ENCODE results near the gene EPB41L1.

EPB41L1 gene

DNA sequence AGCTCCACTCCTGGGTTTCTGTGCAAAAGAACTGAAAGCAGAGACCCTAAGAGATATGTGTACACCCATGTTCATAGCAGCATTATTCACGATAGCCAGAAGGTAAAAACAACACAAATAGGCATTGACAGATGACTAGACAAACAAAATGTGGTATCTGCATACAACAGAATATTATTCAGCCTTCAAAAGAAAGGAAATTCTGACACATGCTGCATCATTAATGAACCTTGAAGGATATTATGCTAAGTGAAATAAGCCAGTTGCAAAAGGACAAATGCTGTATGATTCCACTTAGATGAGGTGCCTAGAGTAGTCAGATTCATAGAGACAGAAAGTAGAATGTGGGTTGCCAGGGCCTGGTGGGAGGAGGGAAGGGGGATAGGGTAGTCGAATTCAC lies 99.5 kb downstream of the EPB41L1 start:
- no peak overlapping the region for H3K4me3 ChIP-seq (ENCODE audit: low read length)
- TF ChIP-seq, protein P1, sequence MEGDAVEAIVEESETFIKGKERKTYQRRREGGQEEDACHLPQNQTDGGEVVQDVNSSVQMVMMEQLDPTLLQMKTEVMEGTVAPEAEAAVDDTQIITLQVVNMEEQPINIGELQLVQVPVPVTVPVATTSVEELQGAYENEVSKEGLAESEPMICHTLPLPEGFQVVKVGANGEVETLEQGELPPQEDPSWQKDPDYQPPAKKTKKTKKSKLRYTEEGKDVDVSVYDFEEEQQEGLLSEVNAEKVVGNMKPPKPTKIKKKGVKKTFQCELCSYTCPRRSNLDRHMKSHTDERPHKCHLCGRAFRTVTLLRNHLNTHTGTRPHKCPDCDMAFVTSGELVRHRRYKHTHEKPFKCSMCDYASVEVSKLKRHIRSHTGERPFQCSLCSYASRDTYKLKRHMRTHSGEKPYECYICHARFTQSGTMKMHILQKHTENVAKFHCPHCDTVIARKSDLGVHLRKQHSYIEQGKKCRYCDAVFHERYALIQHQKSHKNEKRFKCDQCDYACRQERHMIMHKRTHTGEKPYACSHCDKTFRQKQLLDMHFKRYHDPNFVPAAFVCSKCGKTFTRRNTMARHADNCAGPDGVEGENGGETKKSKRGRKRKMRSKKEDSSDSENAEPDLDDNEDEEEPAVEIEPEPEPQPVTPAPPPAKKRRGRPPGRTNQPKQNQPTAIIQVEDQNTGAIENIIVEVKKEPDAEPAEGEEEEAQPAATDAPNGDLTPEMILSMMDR (conservative IDR thresholded peaks at IDR 0.05; ENCODE audit: low read depth, low read length) = no peak
- no peak for DNase-seq (ENCODE audit: low read depth)

DNA sequence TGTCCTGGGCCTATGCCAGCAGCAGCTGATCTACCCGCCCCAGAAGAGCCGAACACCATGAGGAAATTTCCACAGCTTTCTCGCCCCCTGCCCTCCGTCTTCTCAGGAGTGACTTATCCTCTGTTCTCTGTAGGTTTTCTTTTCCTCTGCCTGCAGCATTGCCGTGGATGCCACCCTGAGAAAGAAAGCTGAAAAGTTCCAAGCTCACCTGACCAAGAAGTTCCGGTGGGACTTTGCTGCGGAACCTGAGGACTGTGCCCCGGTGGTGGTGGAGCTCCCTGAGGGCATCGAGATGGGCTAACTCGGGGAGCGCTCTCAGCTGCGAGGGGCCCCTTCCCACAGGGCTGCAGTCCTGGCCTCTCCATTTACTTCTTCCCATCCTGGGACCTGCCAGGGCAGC lies 100.9 kb downstream of the EPB41L1 start:
- no peak overlapping the region for H3K4me3 ChIP-seq (ENCODE audit: low read length)
- TF ChIP-seq, protein P1 (conservative IDR thresholded peaks at IDR 0.05; ENCODE audit: low read depth, low read length) = no peak
- no peak for DNase-seq (ENCODE audit: low read depth)

DNA sequence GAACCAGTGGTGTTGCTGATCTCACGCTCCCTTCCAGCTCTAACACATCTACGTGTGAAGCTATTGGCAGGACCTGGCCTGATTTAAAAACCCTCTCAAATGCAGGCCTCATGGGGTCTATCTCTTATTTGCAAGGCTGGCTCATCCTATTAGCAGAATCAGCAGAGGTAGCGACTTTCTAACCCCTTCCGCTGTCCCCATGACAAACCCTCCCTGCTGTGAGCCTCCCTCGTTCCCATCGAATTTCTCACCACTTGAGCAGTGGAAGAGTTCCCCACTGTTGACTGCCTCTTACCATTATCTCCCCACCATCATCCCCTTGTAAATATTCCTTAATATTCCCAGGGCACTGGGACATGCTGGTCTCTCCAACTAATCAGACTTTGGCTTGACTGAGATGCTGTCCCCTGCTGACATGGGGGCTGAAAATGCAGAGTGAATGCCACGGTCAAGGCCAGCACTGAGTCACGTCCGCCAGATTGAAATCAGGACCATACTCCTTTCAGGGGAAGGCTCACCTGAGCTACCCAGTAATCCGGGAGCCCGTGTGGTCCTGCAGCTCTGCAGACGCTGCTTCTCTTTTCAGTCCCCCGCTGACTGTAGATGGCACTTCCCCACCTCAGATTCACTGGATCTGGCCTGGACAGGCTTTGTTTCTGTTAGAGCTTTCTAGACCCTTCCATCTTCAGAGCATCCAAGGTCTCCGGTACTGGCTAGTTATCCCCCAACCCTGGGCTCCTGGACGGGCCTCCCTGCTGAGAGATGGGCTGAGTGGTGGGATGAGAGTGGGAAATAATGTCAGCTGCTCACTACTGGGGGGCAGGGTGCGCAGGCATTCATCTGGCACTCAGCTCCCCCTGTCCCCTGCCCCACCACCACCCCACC lies 104.9 kb downstream of the EPB41L1 start:
- DNase-seq (ENCODE audit: low read depth) = no peak
- no peak overlapping the region for H3K4me3 ChIP-seq (ENCODE audit: low read length)
- TF ChIP-seq, protein P1 (conservative IDR thresholded peaks at IDR 0.05; ENCODE audit: low read depth, low read length) = no peak

DNA sequence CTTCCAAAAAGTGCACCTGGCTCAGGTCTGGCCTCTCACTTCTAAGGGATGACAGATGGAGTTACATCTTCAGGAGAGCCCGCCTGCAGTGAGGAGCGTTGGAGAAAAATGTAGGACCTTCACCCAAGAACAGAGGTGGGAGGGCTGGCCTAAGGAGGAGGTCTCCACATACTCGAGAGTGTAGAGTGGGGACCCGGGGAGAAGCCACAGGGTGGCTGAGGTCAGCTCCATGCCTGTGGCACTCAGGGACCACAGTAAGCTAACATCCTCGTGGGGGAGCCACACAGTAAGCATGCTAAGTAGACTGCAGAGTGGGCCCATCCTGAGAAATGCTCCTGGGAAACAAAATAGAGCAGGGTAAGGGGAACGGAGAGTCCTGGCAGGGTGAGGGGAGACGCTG lies 105.8 kb downstream of the EPB41L1 start:
- DNase-seq (ENCODE audit: low read depth) = no peak
- H3K4me3 ChIP-seq (ENCODE audit: low read length) = no peak overlapping the region
- TF ChIP-seq, protein P1 (conservative IDR thresholded peaks at IDR 0.05; ENCODE audit: low read depth, low read length) = no peak

DNA sequence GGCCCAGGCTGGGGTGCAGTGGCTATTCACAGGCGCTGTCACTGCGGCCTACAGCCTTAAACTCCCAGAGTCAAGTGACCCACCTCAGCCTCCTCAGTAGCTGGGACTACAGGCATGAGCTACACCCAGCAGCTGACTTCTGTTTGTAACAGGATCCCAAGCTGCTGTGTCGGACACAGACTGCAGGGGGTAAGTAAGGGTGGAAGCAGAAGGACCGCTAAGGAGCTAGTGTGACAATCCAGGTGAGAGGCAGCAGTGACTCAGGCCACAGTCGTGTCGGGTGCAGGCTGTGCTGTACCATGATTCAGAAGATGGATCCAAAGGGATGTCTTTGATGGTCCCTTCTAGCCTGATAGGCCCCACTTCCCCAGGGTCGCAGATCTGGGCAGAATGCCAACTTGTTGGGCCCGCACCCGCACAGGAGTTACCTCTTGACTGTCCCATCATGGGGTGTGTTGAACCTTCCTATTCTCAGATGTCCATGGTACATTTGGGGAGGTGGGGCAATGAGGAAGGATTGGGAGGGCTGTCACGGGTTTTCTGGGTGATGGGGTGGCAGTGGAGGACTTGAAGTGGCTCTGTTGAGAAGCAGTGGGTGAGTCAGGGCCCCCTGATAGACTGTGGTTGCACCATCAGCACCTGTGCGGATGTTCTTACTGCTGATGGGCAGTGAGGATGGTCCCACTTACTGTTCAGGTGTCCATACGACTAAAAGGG lies 107.0 kb downstream of the EPB41L1 start:
- TF ChIP-seq, protein P1 (conservative IDR thresholded peaks at IDR 0.05; ENCODE audit: low read depth, low read length) = no peak
- DNase-seq (ENCODE audit: low read depth) = no peak
- H3K4me3 ChIP-seq (ENCODE audit: low read length) = no peak overlapping the region

DNA sequence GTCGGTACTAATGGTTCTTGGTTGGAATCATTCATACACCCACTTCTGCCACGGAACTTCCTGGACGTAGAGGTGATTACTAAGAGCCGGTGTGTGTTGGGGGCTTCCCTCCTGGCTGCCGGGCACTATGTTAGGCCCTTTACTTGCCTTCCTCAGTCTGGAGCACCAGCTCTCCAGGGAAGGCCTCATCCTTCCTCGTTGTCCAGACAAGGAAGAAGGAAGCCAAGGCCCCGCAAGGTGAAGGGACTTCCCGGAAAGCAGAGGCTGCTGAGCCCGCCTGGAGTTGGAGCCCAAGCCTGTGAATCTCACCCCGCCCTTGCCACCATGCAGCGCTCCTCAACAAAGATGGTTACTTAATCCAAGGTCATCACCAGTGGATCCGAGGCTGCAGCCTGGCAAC lies 107.9 kb downstream of the EPB41L1 start:
- no peak for DNase-seq (ENCODE audit: low read depth)
- no peak overlapping the region for H3K4me3 ChIP-seq (ENCODE audit: low read length)
- TF ChIP-seq, protein P1 (conservative IDR thresholded peaks at IDR 0.05; ENCODE audit: low read depth, low read length) = no peak

All from retinal pigment epithelial cell (primary cell).